Mesenchymal stem cell (in vitro differentiated cells and primary cell): ENCODE measurements around the gene ZNF341.

Source experiments
- DNase-seq: peaks from one replicate; pipeline ENCODE4 v3.0.0-alpha.2; 2013
- H2AFZ ChIP-seq: one replicate; pipeline ENCODE4 v1.6.1; 2013; ENCODE audit warnings: low read depth, mild to moderate bottlenecking, control low read depth, inconsistent platforms, low read length, moderate library complexity
- H2AK5ac ChIP-seq: 2 replicates; pipeline ENCODE4 v1.6.1; 2013; ENCODE audit warnings: low read length, moderate library complexity, mild to moderate bottlenecking, inconsistent platforms; ENCODE audit not compliant: severe bottlenecking
- H2BK120ac ChIP-seq: one replicate; pipeline ENCODE4 v1.6.1; 2013; ENCODE audit warnings: low read depth, mild to moderate bottlenecking, inconsistent platforms, low read length, moderate library complexity
- H2BK12ac ChIP-seq, 2 experiments: one replicate each; pipeline ENCODE4 v1.6.1; 2013; ENCODE audit warnings: inconsistent platforms in 2 of 2, low read length in 2 of 2, mild to moderate bottlenecking in 2 of 2, moderate library complexity in 2 of 2, control low read depth in 1 of 2
- H2BK15ac ChIP-seq: one replicate; pipeline ENCODE4 v1.6.1; 2013; ENCODE audit warnings: mild to moderate bottlenecking, low read depth, inconsistent platforms; ENCODE audit not compliant: poor library complexity, severe bottlenecking
- H2BK5ac ChIP-seq: 2 replicates; pipeline ENCODE4 v1.6.1; 2013; ENCODE audit warnings: low read depth, mild to moderate bottlenecking, low read length, control low read depth, inconsistent platforms; ENCODE audit not compliant: poor library complexity, severe bottlenecking
- H3K14ac ChIP-seq, 2 experiments: one replicate each; pipeline ENCODE4 v1.6.1; 2013; ENCODE audit warnings: inconsistent platforms in 2 of 2, low read length in 2 of 2, control low read depth in 1 of 2, mild to moderate bottlenecking in 1 of 2, moderate library complexity in 1 of 2
- H3K18ac ChIP-seq, 2 experiments: one replicate each; pipeline ENCODE4 v1.6.1; 2013; ENCODE audit warnings: inconsistent platforms in 2 of 2, low read length in 2 of 2, control low read depth in 1 of 2, low read depth in 1 of 2, mild to moderate bottlenecking in 1 of 2
- H3K23ac ChIP-seq, 2 experiments: one replicate each; pipeline ENCODE4 v1.6.1; 2013; ENCODE audit warnings: inconsistent platforms in 2 of 2, low read length in 2 of 2, mild to moderate bottlenecking in 2 of 2, moderate library complexity in 2 of 2, control low read depth in 1 of 2
- H3K27ac ChIP-seq: 2 replicates; pipeline ENCODE4 v1.5.1; 2013; ENCODE audit warnings: mild to moderate bottlenecking, moderate library complexity, low read length, control low read depth, inconsistent platforms; ENCODE audit not compliant: poor library complexity, severe bottlenecking
- H3K27me3 ChIP-seq, 2 experiments: 2 replicates each; pipeline versions ENCODE4 v1.6.1 to v1.7.0; 2013; ENCODE audit warnings: low read length in 2 of 2, mild to moderate bottlenecking in 2 of 2, moderate library complexity in 2 of 2, control low read depth in 1 of 2, inconsistent platforms in 1 of 2; ENCODE audit not compliant: control insufficient read depth in 1 of 2, insufficient read depth in 1 of 2
- H3K36me3 ChIP-seq, 2 experiments: 2 replicates each; pipeline versions ENCODE4 v1.6.1 to v1.7.0; 2013; ENCODE audit warnings: low read length in 2 of 2, control low read depth in 1 of 2, inconsistent platforms in 1 of 2, low read depth in 1 of 2, mild to moderate bottlenecking in 1 of 2; ENCODE audit not compliant: insufficient read depth in 2 of 2, control insufficient read depth in 1 of 2
- H3K4ac ChIP-seq, 2 experiments: one replicate each; pipeline ENCODE4 v1.6.1; 2013; ENCODE audit warnings: inconsistent platforms in 2 of 2, low read length in 2 of 2, mild to moderate bottlenecking in 2 of 2, moderate library complexity in 2 of 2, control low read depth in 1 of 2, low read depth in 1 of 2
- H3K4me1 ChIP-seq: 2 replicates; pipeline ENCODE4 v1.6.1; 2013; ENCODE audit warnings: low read depth, low read length, control low read depth; ENCODE audit not compliant: control insufficient read depth, insufficient read depth
- H3K4me2 ChIP-seq: 2 replicates; pipeline ENCODE4 v1.6.1; 2013; ENCODE audit warnings: low read length, mild to moderate bottlenecking, inconsistent platforms; ENCODE audit not compliant: poor library complexity, severe bottlenecking
- H3K4me3 ChIP-seq, 2 experiments: 2 replicates each; pipeline versions ENCODE4 v1.5.1 to v1.7.0; 2013; ENCODE audit warnings: low read length in 2 of 2, mild to moderate bottlenecking in 2 of 2, control low read depth in 1 of 2, low read depth in 1 of 2; ENCODE audit not compliant: insufficient read depth in 1 of 2
- H3K79me1 ChIP-seq: replicated peaks from 2 replicates; pipeline ENCODE4 v1.6.1; 2013; ENCODE audit warnings: mild to moderate bottlenecking, control low read depth, low read length, inconsistent platforms; ENCODE audit not compliant: poor library complexity, severe bottlenecking
- H3K9ac ChIP-seq: 2 replicates; pipeline ENCODE4 v1.7.0; 2013; ENCODE audit warnings: mild to moderate bottlenecking, low read length, moderate library complexity
- H3K9me3 ChIP-seq: 2 replicates; pipeline ENCODE4 v1.7.0; 2013; ENCODE audit warnings: mild to moderate bottlenecking, low read length; ENCODE audit not compliant: control insufficient read depth
- H4K8ac ChIP-seq: one replicate; pipeline ENCODE4 v1.6.1; 2013; ENCODE audit warnings: inconsistent platforms, mild to moderate bottlenecking, low read length, moderate library complexity
- H4K91ac ChIP-seq: one replicate; pipeline ENCODE4 v1.6.1; 2013; ENCODE audit warnings: mild to moderate bottlenecking, low read length, inconsistent platforms
- WGBS: methylation state at CpG from one replicate; pipeline ENCODE4 v1.1.7; 2013; ENCODE audit warnings: mixed read lengths; 5-methylcytosine and 5-hydroxymethylcytosine counted together

Gene ZNF341

GRCh38 chr20:33757046-33757445 is 25.2 kb downstream of the ZNF341 start:
- Histone ChIP-seq H3K9me3 (peaks cover 11% of the 10 kb centered on the region), H4K8ac (no peak overlapping the region), H4K91ac (no peak overlapping the region), H2BK120ac (no peak overlapping the region), H3K4me1 (peaks cover 2% of the 10 kb centered on the region), H3K18ac (no peak overlapping the region), H3K79me1 (no peaks in the 10 kb centered on the region), H3K4me3 (no peak overlapping the region), H3K4ac (no peak overlapping the region), H2AK5ac (no peak overlapping the region), H3K23ac (no peak overlapping the region), H3K27ac (no peak overlapping the region), H3K36me3 (peaks cover 32 to 58% of the 10 kb centered on the region in 2 experiments), H2BK5ac (no peak overlapping the region), H3K4me2 (no peak overlapping the region), H3K14ac (no peak overlapping the region), H2BK15ac (no peak overlapping the region), H3K9ac (no peak overlapping the region), H2AFZ (no peak overlapping the region), H3K27me3 (no peaks in the 10 kb centered on the region), H2BK12ac (no peak overlapping the region)
- DNase-seq: no peak
- 100% methylated on average over 10 of the region's 10 CpGs for WGBS

- no peak overlapping the region for H2AK5ac ChIP-seq
- H3K36me3 ChIP-seq: peaks cover 32 to 56% of the 10 kb centered on the region in 2 experiments
- no peak overlapping the region for H3K23ac ChIP-seq
These were observed 25.7 kb downstream of the ZNF341 start for GRCh38 chr20:33757458-33757857.

DNA sequence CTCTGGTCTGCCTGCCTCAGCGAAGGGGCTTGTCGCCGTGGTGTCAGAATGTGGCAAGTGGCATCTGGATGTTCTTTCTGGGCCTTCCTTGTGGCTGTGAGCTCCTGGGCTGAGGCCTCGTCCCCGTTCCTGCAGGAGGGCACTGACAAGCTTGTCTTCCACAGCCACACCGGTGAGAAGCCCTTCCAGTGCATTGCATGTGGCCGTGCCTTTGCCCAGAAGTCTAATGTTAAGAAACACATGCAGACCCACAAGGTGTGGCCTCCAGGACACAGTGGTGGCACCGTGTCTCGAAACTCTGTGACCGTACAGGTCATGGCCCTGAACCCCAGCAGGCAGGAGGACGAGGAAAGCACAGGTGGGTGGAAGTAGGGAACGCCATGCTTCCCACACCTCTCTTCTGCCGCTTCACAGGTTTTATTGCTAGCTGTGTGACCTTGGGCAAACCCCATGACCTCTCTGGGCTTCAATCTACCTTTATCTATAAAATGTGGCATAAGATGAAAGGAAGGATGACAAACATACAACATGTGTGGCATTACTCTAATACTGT is 30.0 kb downstream of the ZNF341 start:
- H3K27ac ChIP-seq: no peak overlapping the region
- no peak overlapping the region for H2AFZ ChIP-seq
- no peak overlapping the region for H3K9ac ChIP-seq
- no peaks in the 10 kb centered on the region for H3K27me3 ChIP-seq
- H4K8ac ChIP-seq: no peak overlapping the region
- H3K79me1 ChIP-seq: no peaks in the 10 kb centered on the region
- H3K4ac ChIP-seq: no peak overlapping the region
- no peak overlapping the region for H3K23ac ChIP-seq
- H4K91ac ChIP-seq: no peak overlapping the region
- H2AK5ac ChIP-seq: no peak overlapping the region
- no peak overlapping the region for H3K4me2 ChIP-seq
- WGBS: 95% methylated on average over 12 of the region's 13 CpGs
- H3K9me3 ChIP-seq: peaks cover 11% of the 10 kb centered on the region
- no peak overlapping the region for H3K4me3 ChIP-seq
- H3K36me3 ChIP-seq: peaks cover 29 to 36% of the 10 kb centered on the region in 2 experiments
- H2BK5ac ChIP-seq: no peak overlapping the region
- no peak overlapping the region for H2BK120ac ChIP-seq
- H3K18ac ChIP-seq: no peak overlapping the region
- no peak overlapping the region for H2BK12ac ChIP-seq
- no peak for DNase-seq
- no peak overlapping the region for H2BK15ac ChIP-seq
- no peak overlapping the region for H3K14ac ChIP-seq
- H3K4me1 ChIP-seq: no peaks in the 10 kb centered on the region

More at GRCh38 chr20:33757458-33757857, 25.7 kb downstream of the ZNF341 start:
- H3K4me1 ChIP-seq: peaks cover 2% of the 10 kb centered on the region
- H3K14ac ChIP-seq: no peak overlapping the region
- H3K27ac ChIP-seq: no peak overlapping the region
- no peak overlapping the region for H2BK120ac ChIP-seq
- H3K18ac ChIP-seq: no peak overlapping the region
- H3K9me3 ChIP-seq: peaks cover 11% of the 10 kb centered on the region
- no peak overlapping the region for H3K9ac ChIP-seq
- H4K91ac ChIP-seq: no peak overlapping the region
- H3K4me2 ChIP-seq: no peak overlapping the region
- 64% methylated on average over 1 of the region's 1 CpG for WGBS
- no peak overlapping the region for H4K8ac ChIP-seq
- no peak overlapping the region for H3K4ac ChIP-seq
- no peak overlapping the region for H2BK15ac ChIP-seq
- H2BK5ac ChIP-seq: no peak overlapping the region
- no peak overlapping the region for H2BK12ac ChIP-seq
- H3K27me3 ChIP-seq: no peaks in the 10 kb centered on the region
- no peak overlapping the region for H3K4me3 ChIP-seq
- no peak overlapping the region for H2AFZ ChIP-seq
- H3K79me1 ChIP-seq: no peaks in the 10 kb centered on the region
- DNase-seq: no peak

- Histone ChIP-seq H3K36me3 (peaks cover 21 to 26% of the 10 kb centered on the region in 2 experiments), H4K8ac (no peak overlapping the region), H3K4me1 (no peaks in the 10 kb centered on the region), H3K4me3 (no peak overlapping the region), H4K91ac (no peak overlapping the region), H2BK120ac (no peak overlapping the region), H3K79me1 (no peaks in the 10 kb centered on the region), H3K9me3 (no peaks in the 10 kb centered on the region), H2BK15ac (no peak overlapping the region), H2BK5ac (no peak overlapping the region), H3K14ac (no peak overlapping the region), H2AK5ac (no peak overlapping the region), H3K27ac (no peak overlapping the region), H2AFZ (no peak overlapping the region), H3K4me2 (no peak overlapping the region), H3K18ac (no peak overlapping the region), H3K9ac (no peak overlapping the region), H2BK12ac (no peak overlapping the region), H3K4ac (no peak overlapping the region), H3K23ac (no peak overlapping the region), H3K27me3 (no peaks in the 10 kb centered on the region)
- WGBS: 96% methylated on average over 2 of the region's 2 CpGs
- no peak for DNase-seq
These were observed 33.3 kb downstream of the ZNF341 start for GRCh38 chr20:33765099-33765498.
